HEK293 (cell line): ENCODE data around the gene GTF2H3.
"Not testable (repeated sequence)": the region's sequence is repeated elsewhere in the genome, so short reads cannot be mapped to it uniquely, and the experiment has no call there.

Experiments used
- CTCF ChIA-PET: fragments of 350-600 bp; formaldehyde crosslinking; extraction: SDS; loops from one replicate; lab custom pipeline; 2021; ENCODE audit warnings: antibody characterized with exemption; lab: Yijun Ruan, JAX
- POLR2A ChIA-PET: fragments of 300-600 bp; formaldehyde crosslinking; extraction: SDS; loops from one replicate; lab custom pipeline; 2020; ENCODE audit warnings: antibody characterized with exemption, inconsistent platforms; lab: Yijun Ruan, JAX
- H3K27ac ChIP-seq: fragments of 200-500 bp; sonication (Bioruptor generic); 2 replicates; pipeline ENCODE4 v1.5.1; 2014; ENCODE audit warnings: low read depth, low read length, control low read depth, inconsistent platforms; ENCODE audit errors: extremely low read depth
- H3K36me3 ChIP-seq, 2 experiments: fragments of 200-500 bp in 1 of 2; sonication (Bioruptor generic) in 1 of 2; 1 replicate in 1 of 2; 2 replicates in 1 of 2; pipeline ENCODE4 v1.5.1; 2014 to 2017; ENCODE audit warnings: inconsistent platforms in 2 of 2, low read length in 2 of 2; ENCODE audit not compliant: control insufficient read depth in 2 of 2, insufficient read depth in 1 of 2
- H3K4me1 ChIP-seq: fragments of 200-500 bp; sonication (Bioruptor generic); 2 replicates; pipeline ENCODE4 v1.5.1; 2014; ENCODE audit warnings: mild to moderate bottlenecking, low read length, inconsistent platforms; ENCODE audit not compliant: control insufficient read depth, insufficient read depth
- H3K4me3 ChIP-seq: 2 replicates; pipeline ENCODE4 v1.5.1; 2011; ENCODE audit warnings: low read depth, mild to moderate bottlenecking, control low read depth, low read length, moderate library complexity
- H3K9me3 ChIP-seq: fragments of 200-500 bp; sonication (Bioruptor generic); 2 replicates; pipeline ENCODE4 v1.5.1; 2014; ENCODE audit warnings: low read depth, low read length, inconsistent platforms; ENCODE audit not compliant: control insufficient read depth, insufficient read depth
- EGR2 ChIP-seq: fragments of 450-650 bp; formaldehyde crosslinking; IDR thresholded peaks from 2 replicates; pipeline ENCODE4 v1.5.1; 2016; ENCODE audit warnings: low read depth, missing biosample characterization, missing genetic modification characterization
- GLIS1 ChIP-seq: fragments of 450-650 bp; formaldehyde crosslinking; IDR thresholded peaks from 2 replicates; pipeline ENCODE4 v1.5.1; 2016; ENCODE audit warnings: missing biosample characterization, missing genetic modification characterization
- KLF17 ChIP-seq: fragments of 450-650 bp; formaldehyde crosslinking; IDR thresholded peaks from 2 replicates; pipeline ENCODE4 v1.5.1; 2016; ENCODE audit warnings: missing biosample characterization, missing genetic modification characterization
- KLF9 ChIP-seq: fragments of 450-650 bp; formaldehyde crosslinking; IDR thresholded peaks from 2 replicates; pipeline ENCODE4 v1.5.1; 2016; ENCODE audit warnings: missing biosample characterization, missing genetic modification characterization, low read depth
- OSR2 ChIP-seq: fragments of 450-650 bp; formaldehyde crosslinking; IDR thresholded peaks from 2 replicates; pipeline ENCODE4 v1.5.1; 2016; ENCODE audit warnings: missing biosample characterization, missing genetic modification characterization
- PRDM1 ChIP-seq: fragments of 450-650 bp; formaldehyde crosslinking; IDR thresholded peaks from 2 replicates; pipeline ENCODE4; 2016; ENCODE audit warnings: missing biosample characterization, missing genetic modification characterization
- SCRT2 ChIP-seq: fragments of 450-650 bp; formaldehyde crosslinking; IDR thresholded peaks from 2 replicates; pipeline ENCODE4 v1.5.1; 2016; ENCODE audit warnings: missing biosample characterization, missing genetic modification characterization
- SP3 ChIP-seq: fragments of 450-650 bp; formaldehyde crosslinking; IDR thresholded peaks from 2 replicates; pipeline ENCODE4 v1.5.1; 2016; ENCODE audit warnings: missing biosample characterization, missing genetic modification characterization
- WT1 ChIP-seq: fragments of 450-650 bp; formaldehyde crosslinking; IDR thresholded peaks from 2 replicates; pipeline ENCODE4 v1.5.1; 2016; ENCODE audit warnings: missing biosample characterization, missing genetic modification characterization
- YY1 ChIP-seq: fragments of 450-650 bp; formaldehyde crosslinking; IDR thresholded peaks from 2 replicates; pipeline ENCODE4 v1.5.1; 2018; ENCODE audit warnings: missing biosample characterization, missing genetic modification characterization
- ZBTB44 ChIP-seq: fragments of 450-650 bp; IDR thresholded peaks from 2 replicates; pipeline ENCODE4 v1.5.1; 2018; ENCODE audit warnings: missing biosample characterization, mild to moderate bottlenecking, missing genetic modification characterization
- ZNF121 ChIP-seq: fragments of 450-650 bp; formaldehyde crosslinking; IDR thresholded peaks from 2 replicates; pipeline ENCODE4 v1.5.1; 2016; ENCODE audit warnings: missing biosample characterization, missing genetic modification characterization
- ZNF174 ChIP-seq: fragments of 450-650 bp; formaldehyde crosslinking; IDR thresholded peaks from 2 replicates; pipeline ENCODE4 v1.5.0; 2017; ENCODE audit warnings: missing biosample characterization, mild to moderate bottlenecking, missing genetic modification characterization
- ZNF335 ChIP-seq: fragments of 450-650 bp; formaldehyde crosslinking; conservative IDR thresholded peaks from 2 replicates; pipeline ENCODE4 v1.5.1; 2016; ENCODE audit warnings: missing biosample characterization, missing genetic modification characterization
- ZNF473 ChIP-seq: fragments of 450-650 bp; formaldehyde crosslinking; IDR thresholded peaks from 2 replicates; pipeline ENCODE4 v1.5.1; 2017; ENCODE audit warnings: missing biosample characterization, missing genetic modification characterization
- ZNF513 ChIP-seq: fragments of 450-650 bp; IDR thresholded peaks from 2 replicates; pipeline ENCODE4 v1.5.1; 2018; ENCODE audit warnings: missing biosample characterization, missing genetic modification characterization
- ZNF521 ChIP-seq: fragments of 450-650 bp; formaldehyde crosslinking; IDR thresholded peaks from 2 replicates; pipeline ENCODE4 v1.5.1; 2017; ENCODE audit warnings: missing biosample characterization, mild to moderate bottlenecking, missing genetic modification characterization
- ZNF610 ChIP-seq: fragments of 450-650 bp; formaldehyde crosslinking; IDR thresholded peaks from 2 replicates; pipeline ENCODE4 v1.5.1; 2016; ENCODE audit warnings: missing biosample characterization, missing genetic modification characterization, borderline replicate concordance
- ZNF623 ChIP-seq: fragments of 450-650 bp; formaldehyde crosslinking; IDR thresholded peaks from 2 replicates; pipeline ENCODE4 v1.5.1; 2016; ENCODE audit warnings: missing biosample characterization, missing genetic modification characterization
- ZNF639 ChIP-seq: fragments of 450-650 bp; formaldehyde crosslinking; IDR thresholded peaks from 2 replicates; pipeline ENCODE4 v1.5.1; 2016; ENCODE audit warnings: missing biosample characterization, missing genetic modification characterization
- ZNF701 ChIP-seq: fragments of 450-650 bp; formaldehyde crosslinking; IDR thresholded peaks from 2 replicates; pipeline ENCODE4 v1.5.1; 2016; ENCODE audit warnings: missing biosample characterization, missing genetic modification characterization
- ZNF830 ChIP-seq: fragments of 450-650 bp; IDR thresholded peaks from 2 replicates; pipeline ENCODE4 v1.5.0; 2018; ENCODE audit warnings: missing biosample characterization, missing genetic modification characterization, low read depth, mild to moderate bottlenecking, moderate library complexity
- ZSCAN18 ChIP-seq: fragments of 450-650 bp; formaldehyde crosslinking; IDR thresholded peaks from 2 replicates; pipeline ENCODE4 v1.5.1; 2016; ENCODE audit warnings: missing biosample characterization, missing genetic modification characterization
- ZSCAN5A ChIP-seq: fragments of 450-650 bp; formaldehyde crosslinking; IDR thresholded peaks from 2 replicates; pipeline ENCODE4 v1.5.1; 2016; ENCODE audit warnings: missing biosample characterization, missing genetic modification characterization

Gene GTF2H3

GRCh38 chr12:123603495-123603894 lies 30.1 kb upstream of the GTF2H3 start:
- ChIA-PET POLR2A (interaction anchor here (0.6 to 2.4 kb wide), 4 partner anchors 12 to 154 kb away, joined by 3 to 14 read pairs (median 5); partner anchors contain the start of gene ATP6V0A2), CTCF (interaction anchor here (1.0 kb wide), 1 partner anchor 15 kb away, joined by 3 read pairs; no protein-coding TSS in a partner anchor)
- H3K9me3 ChIP-seq, H3K4me1 ChIP-seq, H3K4me3 ChIP-seq, H3K27ac ChIP-seq: not testable (repeated sequence)
- TF ChIP-seq PRDM1 (tag by site-specific recombination) (peak; percentile 31; the same call in 1 of the 2 replicates), GLIS1 (tag by site-specific recombination) (peak; percentile 34), ZNF335 (tag by site-specific recombination) (0 out of 2 replicates have a peak, but pooled peaks have one; percentile 7), ZNF639 (tag by site-specific recombination) (0 out of 2 replicates have a peak, but pooled peaks have one; percentile 28), OSR2 (tag by site-specific recombination) (peak; percentile 61; the same call in 1 of the 2 replicates)
- H3K36me3 ChIP-seq, result peaks cover 28 to 53% of the 10 kb centered on the region in 2 experiments

- no peak for TF ChIP-seq ZNF701 (tag by site-specific recombination)
- no peak for TF ChIP-seq ZNF830
- no peak for TF ChIP-seq ZNF473 (tag by site-specific recombination)
- no peak for TF ChIP-seq WT1 (tag by site-specific recombination)
- TF ChIP-seq YY1 (tag by site-specific recombination), result no peak
- no peak for TF ChIP-seq ZNF521 (tag by site-specific recombination)
- no peak for TF ChIP-seq EGR2 (tag by site-specific recombination)
- no peak for TF ChIP-seq ZNF623 (tag by site-specific recombination)
- no peak for TF ChIP-seq ZSCAN5A (tag by site-specific recombination)
- TF ChIP-seq PRDM1 (tag by site-specific recombination), result no peak
- TF ChIP-seq, all 188 proteins: peak for 0
- POLR2A ChIA-PET, result no interaction called here
- no peak overlapping the region for H3K27ac ChIP-seq
- H3K4me1 ChIP-seq, result no peaks in the 10 kb centered on the region
- H3K9me3 ChIP-seq, result no peaks in the 10 kb centered on the region
- H3K36me3 ChIP-seq, result peaks cover 52 to 89% of the 10 kb centered on the region in 2 experiments
- CTCF ChIA-PET, result no interaction called here
- H3K4me3 ChIP-seq, result no peak overlapping the region
These were observed 25.9 kb upstream of the GTF2H3 start for GRCh38 chr12:123607756-123608155.

- H3K27ac ChIP-seq, result no peak overlapping the region
- H3K9me3 ChIP-seq, result no peaks in the 10 kb centered on the region
- no peaks in the 10 kb centered on the region for H3K4me1 ChIP-seq
- peaks cover 57 to 93% of the 10 kb centered on the region in 2 experiments for H3K36me3 ChIP-seq
- ChIA-PET POLR2A (no interaction called here), CTCF (no interaction called here)
- H3K4me3 ChIP-seq, result no peak overlapping the region
- TF ChIP-seq SCRT2 (no peak), KLF17 (tag by site-specific recombination) (no peak), SP3 (tag by site-specific recombination) (no peak), ZNF174 (tag by site-specific recombination) (no peak), ZNF610 (tag by site-specific recombination) (no peak), ZNF513 (tag by site-specific recombination) (no peak), ZSCAN18 (tag by site-specific recombination) (no peak), ZNF121 (tag by site-specific recombination) (no peak), KLF9 (tag by site-specific recombination) (no peak), ZBTB44 (no peak), EGR2 (tag by site-specific recombination) (no peak)
These were observed 25.4 kb upstream of the GTF2H3 start for GRCh38 chr12:123608182-123608581.
